Measurements from ENCODE around the gene OTOP2. TPM values are rescaled to one million over a fixed set of nuclear protein-coding genes. Genes with fewer than 3 reads are reported as not detected.

OTOP2 gene
- total RNA-seq, 1 experiment from 2014 or later: 0.11 TPM

- no peak overlapping the region for H2BK15ac ChIP-seq (ENCODE audit: low read depth, low read length)
- no peak overlapping the region for H2AFZ ChIP-seq (ENCODE audit: low read length)
- H2AK5ac ChIP-seq (ENCODE audit: insufficient read length, low read length): no peak overlapping the region
- H4K8ac ChIP-seq (replicated peaks; ENCODE audit: insufficient read length, low read depth, low read length): no peak overlapping the region
- H3K9me3 ChIP-seq (ENCODE audit: control insufficient read depth, low read depth, low read length): no peaks in the 10 kb centered on the region
- peaks cover 0 to 2% (median 0%) of the 10 kb centered on the region in 3 experiments; a peak in 2 of 7 replicates for H3K36me3 Mint-ChIP-seq (ENCODE audit: insufficient read depth in 1 of 3, low read depth in 3 of 3)
- WGBS (ENCODE audit: extremely low coverage, insufficient read length, low lambda C conversion rate): no CpG with 5 or more reads among the region's 18 CpGs
- no peak overlapping the region for H3K56ac ChIP-seq (ENCODE audit: insufficient read length, low read depth, low read length)
- no peak overlapping the region for H3K27ac ChIP-seq (ENCODE audit: insufficient read length, low read depth, low read length)
- H4K5ac ChIP-seq (ENCODE audit: insufficient read length, low read depth, low read length): no peak overlapping the region
- H3K79me1 ChIP-seq (ENCODE audit: insufficient read depth, low read depth, low read length, poor library complexity, severe bottlenecking): no peaks in the 10 kb centered on the region
- H3K4me3 Mint-ChIP-seq: no peak overlapping the region; a peak in 1 of 5 replicates
- H2BK120ac ChIP-seq (ENCODE audit: low read depth, low read length, poor library complexity, severe bottlenecking): no peak overlapping the region
- no peak overlapping the region for H3K4me2 ChIP-seq (ENCODE audit: insufficient read depth, insufficient read length, low read length)
- H2BK20ac ChIP-seq (ENCODE audit: low read depth, low read length, poor library complexity, severe bottlenecking): no peak overlapping the region
- no peak overlapping the region for H3K27ac Mint-ChIP-seq
- H3T11ph ChIP-seq (ENCODE audit: low read length): no peak overlapping the region
- no peaks in the 10 kb centered on the region for H3K4me1 ChIP-seq (ENCODE audit: insufficient read depth, low read length)
- peak; percentile 28 for DNase-seq
- peaks cover 30% of the 10 kb centered on the region for H3K27me3 Mint-ChIP-seq (ENCODE audit: low read depth)
- peaks cover 0 to 2% of the 10 kb centered on the region in 2 experiments; a peak in 1 of 5 replicates for H3K9me3 Mint-ChIP-seq
- H4K20me1 ChIP-seq (ENCODE audit: control insufficient read depth, insufficient read depth, insufficient read length): peaks cover 3% of the 10 kb centered on the region
- no peak overlapping the region for H2BK12ac ChIP-seq (ENCODE audit: insufficient read length, low read depth, low read length)
- no peak for TF ChIP-seq CTCF (conservative IDR thresholded peaks at IDR 0.05)
- peaks cover 6 to 11% of the 10 kb centered on the region in 2 experiments for H3K4me1 Mint-ChIP-seq
- no peak overlapping the region for H3K18ac ChIP-seq (ENCODE audit: insufficient read length, low read depth, low read length)
- no peak overlapping the region for H3K23ac ChIP-seq (ENCODE audit: insufficient read length, low read depth, low read length)
- H3K14ac ChIP-seq (ENCODE audit: insufficient read depth, low read length): no peak overlapping the region
- no peak overlapping the region for H3K9ac ChIP-seq (ENCODE audit: extremely low read depth, insufficient read length, low read length)
- no peaks in the 10 kb centered on the region for H3K27me3 ChIP-seq (ENCODE audit: insufficient read depth, low read length)
- H3K4ac ChIP-seq (ENCODE audit: low read depth, low read length): no peak overlapping the region
- no peak overlapping the region for H2BK5ac ChIP-seq (ENCODE audit: insufficient read length, low read length)
- H3K79me2 ChIP-seq (ENCODE audit: insufficient read depth, low read length): no peaks in the 10 kb centered on the region
- no peaks in the 10 kb centered on the region for H3K23me2 ChIP-seq (ENCODE audit: insufficient read length, low read depth, low read length, poor library complexity, severe bottlenecking)
- H4K91ac ChIP-seq (ENCODE audit: insufficient read length, low read depth, low read length): no peak overlapping the region
Measured at GRCh38 chr17:74962622-74963394, 38.7 kb downstream of the OTOP2 start.

All from H9 (cell line).